RWPE1 (cell line): Measurements from ENCODE around the gene SLC38A6.

Experiments
- CTCF ChIA-PET: fragments of 350-600 bp; sonication (Branson Sonifier 250); formaldehyde crosslinking; extraction: SDS; loops from one replicate; lab custom pipeline; 2021; lab: Yijun Ruan, JAX
- POLR2A ChIA-PET: fragments of 400-600 bp; formaldehyde crosslinking; extraction: SDS; loops from one replicate; lab custom pipeline; 2020; ENCODE audit warnings: antibody characterized with exemption; ENCODE audit not compliant: low non-redundant PET; lab: Yijun Ruan, JAX
- DNase-seq: peaks from one replicate; pipeline ENCODE4 v3.0.0; 2012; ENCODE audit warnings: low spot score
- H3K27ac ChIP-seq: fragments of 450-650 bp; 2 replicates; pipeline ENCODE4 v1.5.1; 2017
- CTCF ChIP-seq: fragments of 450-650 bp; conservative IDR thresholded peaks from 2 replicates; pipeline ENCODE4 v1.5.1; 2017; ENCODE audit warnings: low read depth, mild to moderate bottlenecking

Gene SLC38A6

GRCh38 chr14:60984196-60984595, 3.2 kb downstream of the SLC38A6 start:
- H3K27ac ChIP-seq, result no peak overlapping the region
- POLR2A ChIA-PET, result no interaction called here
- CTCF ChIA-PET, result interaction anchor here (0.6 kb wide), 1 partner anchor 327 kb away, joined by 3 read pairs; no protein-coding TSS in a partner anchor
- no peak for DNase-seq
- no peak for TF ChIP-seq CTCF

- CTCF ChIA-PET, result no interaction called here
- no peak overlapping the region for H3K27ac ChIP-seq
These were observed 5.5 kb downstream of the SLC38A6 start for GRCh38 chr14:60986500-60986899.

GRCh38 chr14:60989599-60989998, 8.6 kb downstream of the SLC38A6 start:
- no peak for DNase-seq
- TF ChIP-seq CTCF, result no peak
- ChIA-PET CTCF (no interaction called here), POLR2A (no interaction called here)
- H3K27ac ChIP-seq, result no peak overlapping the region

More at GRCh38 chr14:60986500-60986899, 5.5 kb downstream of the SLC38A6 start:
- POLR2A ChIA-PET, result no interaction called here
- no peak for DNase-seq
- TF ChIP-seq CTCF, result no peak

GRCh38 chr14:60998617-60999016, 17.6 kb downstream of the SLC38A6 start:
- ChIA-PET POLR2A (no interaction called here), CTCF (no interaction called here)
- TF ChIP-seq CTCF, result no peak
- no peak for DNase-seq
- no peak overlapping the region for H3K27ac ChIP-seq

- DNase-seq, result no peak
- ChIA-PET POLR2A (no interaction called here), CTCF (no interaction called here)
- no peak overlapping the region for H3K27ac ChIP-seq
- TF ChIP-seq CTCF, result no peak
These were observed 18.5 kb downstream of the SLC38A6 start for GRCh38 chr14:60999536-60999935.

- no peak overlapping the region for H3K27ac ChIP-seq
- CTCF ChIA-PET, result no interaction called here
- POLR2A ChIA-PET, result no interaction called here
- DNase-seq, result no peak
- TF ChIP-seq CTCF, result no peak
These were observed 22.5 kb downstream of the SLC38A6 start for GRCh38 chr14:61003571-61003970.
